Esophagus muscularis mucosa (tissue), 4 donors: ENCODE measurements around the gene GNG4.

Experiments
- CTCF ChIP-seq, 3 experiments: fragments of 200-600 bp in 2 of 3; fragments of 450-650 bp in 1 of 3; sonication (generic) in 2 of 3; IDR thresholded peaks; one replicate each; pipeline ENCODE4 v1.5.1; 2017 to 2019; ENCODE audit warnings: antibody characterized with exemption in 3 of 3, mild to moderate bottlenecking in 2 of 3, moderate library complexity in 1 of 3
- EP300 ChIP-seq: sonication (generic); formaldehyde crosslinking; IDR thresholded peaks from one replicate; pipeline ENCODE4 v1.6.1; 2017; ENCODE audit warnings: antibody characterized with exemption
- POLR2A ChIP-seq: fragments of 450-650 bp; IDR thresholded peaks from one replicate; pipeline ENCODE4 v1.6.1; 2017; ENCODE audit warnings: antibody characterized with exemption, moderate library complexity, mild to moderate bottlenecking, low read depth
- POLR2AphosphoS5 ChIP-seq, 2 donors: sonication (generic); formaldehyde crosslinking; IDR thresholded peaks; one replicate each; pipeline ENCODE4 v1.6.1; 2017; ENCODE audit warnings: antibody characterized with exemption in 2 of 2

DNA sequence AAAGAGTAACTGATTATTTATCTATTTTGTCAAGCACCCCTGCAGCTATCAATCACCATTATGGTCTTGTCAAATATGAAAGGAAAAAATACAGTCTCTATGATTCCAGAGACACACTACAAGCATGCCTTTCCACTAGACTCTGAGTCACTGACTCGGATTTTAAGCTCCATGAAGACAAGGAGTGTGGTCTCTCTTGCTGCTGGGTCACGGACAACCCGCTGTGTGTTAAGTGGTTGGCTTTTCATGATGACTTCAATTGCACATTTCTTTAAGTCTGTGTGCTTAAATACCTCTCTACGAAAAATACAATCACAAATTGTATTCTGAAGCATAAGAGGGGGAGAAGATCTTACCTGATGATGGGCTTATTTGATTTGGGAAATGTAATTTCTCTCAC is 14.0 kb upstream of the GNG4 start:
- TF ChIP-seq POLR2A (no peak), EP300 (no peak), CTCF (IDR thresholded peaks at IDR 0.05) (no peak), POLR2AphosphoS5 (IDR thresholded peaks at IDR 0.05) (no peak)
